ENCODE results near the gene TMEM61.

Gene TMEM61

DNA sequence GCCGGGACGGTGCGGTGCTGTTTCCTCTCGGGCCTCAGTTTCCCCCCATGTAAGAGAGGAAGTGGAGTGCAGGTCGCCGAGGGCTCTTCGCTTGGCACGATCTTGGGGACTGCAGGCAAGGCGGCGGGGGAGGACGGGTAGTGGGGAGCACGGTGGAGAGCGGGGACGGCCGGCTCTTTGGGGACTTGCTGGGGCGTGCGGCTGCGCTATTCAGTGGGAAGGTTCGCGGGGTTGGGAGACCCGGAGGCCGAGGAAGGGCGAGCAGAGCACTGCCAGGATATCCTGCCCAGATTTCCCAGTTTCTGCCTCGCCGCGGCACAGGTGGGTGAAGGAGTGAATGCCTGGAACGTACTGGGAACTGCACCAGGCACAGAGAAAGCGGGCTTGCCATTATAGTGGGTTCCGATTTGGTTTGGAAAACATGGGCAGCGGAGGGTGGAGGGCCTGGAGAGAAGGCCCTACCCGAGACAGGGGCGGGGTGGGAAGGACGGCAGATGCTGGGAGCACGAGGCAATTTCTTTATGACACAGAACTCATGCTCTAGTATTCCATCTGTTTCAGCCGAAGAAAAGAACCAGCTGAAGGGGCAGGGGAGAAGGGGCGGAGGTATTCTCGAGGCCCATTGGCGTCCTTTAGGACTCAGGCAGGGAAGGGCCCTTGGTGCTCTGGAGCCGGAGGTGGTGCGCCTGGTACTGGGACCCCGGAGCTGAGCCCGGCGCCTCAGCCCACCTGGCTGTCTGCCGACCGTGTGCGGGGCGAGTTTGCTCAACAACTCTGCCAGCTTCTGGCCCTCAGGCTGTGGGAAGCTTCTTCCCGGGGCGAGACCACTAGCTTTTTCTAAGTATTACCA is 59.9 kb downstream of the TMEM61 start:
- peak; percentile 46 for DNase-seq

- no peak for DNase-seq
Measured at GRCh38 chr1:55040933-55041494, 60.6 kb downstream of the TMEM61 start.

- no peak for DNase-seq
Measured at GRCh38 chr1:55041613-55042012, 61.2 kb downstream of the TMEM61 start.
